HG02610 (cell line): ENCODE measurements around the gene CCL11.
"Not testable (repeated sequence)": the region's sequence is repeated elsewhere in the genome, so short reads cannot be mapped to it uniquely, and the experiment has no call there.

ENCODE experiments used
- ATAC-seq: cut with Tn5 transposase; IDR thresholded peaks from one replicate; pipeline ENCODE4 v1.9.1; 2021; ENCODE audit warnings: mild to moderate bottlenecking, moderate library complexity; ENCODE audit not compliant: unreplicated experiment

The CCL11 gene

DNA sequence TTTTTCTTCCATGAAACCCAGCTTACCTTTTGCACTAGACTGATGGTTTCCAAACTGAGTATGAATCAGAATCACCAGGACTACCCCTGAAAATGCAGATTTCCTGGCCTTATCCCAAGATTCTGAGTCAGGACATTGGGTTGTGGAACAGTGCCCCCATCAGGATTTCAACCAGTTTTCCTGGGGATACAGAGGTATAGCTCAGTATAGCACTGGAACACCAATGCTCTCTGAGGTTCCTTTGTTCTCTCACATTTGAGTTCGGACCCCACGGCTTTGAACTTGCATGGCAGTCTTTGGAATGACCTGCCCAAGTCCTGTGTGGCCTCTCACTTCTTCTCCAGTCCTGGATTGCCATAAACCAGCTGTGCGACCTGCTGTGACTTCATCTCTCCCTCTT is 20.9 kb downstream of the CCL11 start:
- ATAC-seq: no peak

DNA sequence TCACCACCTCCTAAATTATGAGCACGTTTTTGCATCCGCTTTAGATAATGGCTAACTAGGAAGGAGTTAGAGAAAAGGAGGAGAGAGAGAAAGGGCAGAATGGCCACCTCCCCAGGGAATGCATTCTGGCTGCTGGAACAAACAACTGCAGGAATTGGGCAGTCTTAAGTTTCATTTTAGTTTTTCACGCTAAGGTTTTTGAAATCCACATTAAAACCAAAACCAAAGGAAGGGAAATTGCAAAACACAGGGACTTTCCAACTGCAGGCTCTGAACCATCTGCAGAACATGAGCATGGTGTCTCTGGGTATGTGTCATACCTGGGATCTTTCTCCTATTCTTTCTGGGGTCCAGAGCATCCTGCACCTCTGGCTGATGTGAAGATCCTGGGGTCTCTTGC is 21.6 kb downstream of the CCL11 start:
- no peak for ATAC-seq

DNA sequence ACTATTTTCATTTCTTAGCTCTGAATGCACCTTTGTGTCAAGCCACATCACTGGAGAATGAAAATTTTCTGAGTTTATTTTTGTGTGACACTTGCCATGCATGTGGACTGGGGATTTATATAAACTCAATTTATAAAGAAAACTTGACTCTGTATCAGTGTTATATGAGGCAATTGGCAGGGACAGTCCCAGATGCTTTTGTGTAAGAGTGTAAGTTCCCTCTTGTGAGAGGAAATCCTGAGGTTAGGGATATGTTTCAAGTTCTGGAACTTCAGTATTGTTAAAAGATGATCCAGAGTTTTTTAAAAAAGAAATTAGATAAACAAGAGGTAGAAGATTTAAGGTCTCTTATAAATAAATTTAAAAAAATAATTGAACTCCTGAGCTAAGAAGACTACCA is 22.8 kb downstream of the CCL11 start:
- ATAC-seq: no peak

DNA sequence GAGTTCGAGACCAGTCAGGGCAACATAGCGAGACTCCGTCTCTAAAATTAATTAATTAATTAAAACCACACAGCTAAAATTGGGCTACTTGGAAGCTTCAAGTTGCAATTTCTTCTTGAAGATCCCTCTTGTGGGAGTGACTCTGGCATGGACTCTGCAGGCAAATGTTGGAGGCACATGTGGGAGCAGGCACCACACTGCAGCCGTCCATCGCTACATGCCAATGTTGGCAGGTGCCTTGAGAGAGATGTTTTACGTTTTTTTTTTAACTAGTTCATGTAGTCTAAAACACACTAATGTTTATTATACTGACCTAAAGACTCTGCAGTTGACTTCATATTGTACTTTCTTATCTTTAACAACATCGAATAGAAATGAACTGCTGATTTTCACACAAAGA is 25.7 kb downstream of the CCL11 start:
- ATAC-seq: no peak

DNA sequence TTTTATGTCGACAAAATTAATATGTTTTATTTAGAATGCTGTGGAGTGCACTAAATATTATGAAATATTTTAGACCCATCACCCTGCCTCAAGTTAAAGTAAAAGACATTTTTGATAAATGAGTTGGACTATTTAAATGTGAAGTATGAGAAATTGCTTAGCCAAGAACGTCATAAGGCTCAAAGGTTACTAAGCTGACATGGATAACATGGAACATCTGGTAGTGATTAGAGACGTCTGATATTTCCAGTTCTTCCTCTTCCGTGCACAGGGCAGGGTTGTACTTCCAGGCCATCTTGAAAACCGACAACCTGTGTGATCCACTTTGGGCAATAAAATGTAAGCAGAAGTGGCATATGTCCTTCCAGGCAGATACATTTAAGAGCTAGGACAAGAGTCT is 26.5 kb downstream of the CCL11 start:
- ATAC-seq: no peak

DNA sequence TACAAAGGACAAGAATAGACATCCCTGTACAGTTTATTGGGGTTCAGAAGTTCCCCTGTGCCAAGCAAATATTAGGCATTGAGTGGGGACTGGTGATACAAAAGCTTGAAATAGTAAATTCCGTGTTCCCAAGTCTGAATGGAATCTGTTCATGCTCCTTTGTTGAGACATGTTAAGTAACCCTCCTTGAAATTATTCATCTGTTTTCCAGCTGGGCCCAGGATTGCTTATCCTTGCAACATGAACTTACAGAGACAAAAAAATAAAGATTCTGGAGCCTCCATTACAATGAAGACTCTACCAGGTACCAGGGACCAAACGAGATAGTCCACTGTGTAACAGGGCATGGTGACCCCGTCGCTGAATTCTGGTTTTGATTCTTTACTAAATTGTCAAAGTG is 27.6 kb downstream of the CCL11 start:
- no peak for ATAC-seq

DNA sequence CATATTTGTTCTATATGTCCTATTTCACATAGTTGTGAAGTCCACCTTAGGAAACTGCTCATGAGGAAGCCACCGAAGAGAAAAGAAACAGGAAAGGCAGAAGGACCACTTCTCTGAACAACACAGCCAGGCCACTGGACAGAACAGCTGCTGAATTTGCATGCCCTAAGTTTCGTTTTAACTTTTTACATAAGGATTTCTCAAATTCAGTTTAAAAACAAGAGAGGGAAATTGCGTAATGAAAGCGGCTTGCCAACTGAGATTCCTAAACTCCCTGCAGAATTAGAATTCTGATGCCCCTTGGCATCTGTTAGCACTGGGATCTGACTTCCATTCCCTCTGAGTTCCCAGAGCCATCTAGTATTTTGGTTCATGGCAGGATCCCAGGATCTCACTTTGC is 28.7 kb downstream of the CCL11 start:
- no peak for ATAC-seq

DNA sequence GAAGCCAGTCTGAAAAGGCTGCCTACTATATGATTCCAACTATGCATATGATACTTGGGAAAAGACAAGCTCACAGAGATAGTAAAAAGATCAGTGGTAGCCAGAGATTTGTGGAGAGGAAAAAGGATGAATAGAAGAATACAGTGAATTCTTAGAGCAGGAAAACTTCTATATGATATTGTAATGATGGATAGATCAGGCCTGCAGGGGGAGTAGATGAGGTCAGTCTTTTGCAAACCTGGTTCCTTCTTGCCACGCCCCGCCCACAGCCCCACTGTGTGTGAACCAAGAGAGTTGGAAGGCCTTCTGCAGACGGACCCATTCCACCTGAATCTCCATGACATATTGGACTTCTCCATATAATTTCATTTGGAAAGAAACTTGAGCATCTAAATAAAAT is 32.9 kb downstream of the CCL11 start:
- ATAC-seq: no peak

DNA sequence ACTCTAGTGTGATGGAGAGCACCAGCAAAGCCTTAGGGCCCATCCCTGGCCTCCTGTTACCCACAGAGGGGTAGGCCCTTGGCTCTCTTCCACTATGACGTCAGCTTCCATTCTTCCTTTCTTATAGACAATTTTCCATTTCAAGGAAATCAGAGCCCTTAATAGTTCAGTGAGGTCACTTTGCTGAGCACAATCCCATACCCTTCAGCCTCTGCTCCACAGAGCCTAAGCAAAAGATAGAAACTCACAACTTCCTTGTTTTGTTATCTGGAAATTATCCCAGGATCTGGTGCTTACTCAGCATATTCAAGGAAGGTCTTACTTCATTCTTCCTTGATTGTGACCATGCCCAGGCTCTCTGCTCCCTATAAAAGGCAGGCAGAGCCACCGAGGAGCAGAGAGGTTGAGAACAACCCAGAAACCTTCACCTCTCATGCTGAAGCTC is 33.5 kb downstream of the CCL11 start, which contains the start of gene CCL8:
Gene CCL8 (plus strand): TSS at position 397 of the 445 bp plus-strand sequence. CDS start 67 bp downstream, outside the sequence.
- ATAC-seq: no peak

DNA sequence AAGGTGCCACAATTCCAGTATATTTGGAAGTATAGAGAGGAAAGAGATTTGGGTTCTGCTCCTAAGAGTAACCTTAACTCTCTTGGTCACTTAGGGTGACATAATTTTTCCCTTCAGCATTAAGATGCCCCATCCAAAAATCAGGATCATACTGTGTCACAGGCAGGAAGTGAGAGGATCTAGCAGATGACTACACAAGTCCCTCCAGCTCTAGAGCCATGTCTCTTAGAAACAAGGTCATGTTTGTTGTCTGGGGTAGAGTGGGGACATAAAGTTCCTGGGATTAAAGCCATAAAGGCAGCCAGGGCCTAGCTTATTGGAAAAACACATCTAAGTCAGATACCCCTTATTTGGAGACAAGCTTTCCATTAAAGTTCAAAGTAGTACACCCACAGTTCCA is 36.4 kb downstream of the CCL11 start:
- no peak for ATAC-seq

DNA sequence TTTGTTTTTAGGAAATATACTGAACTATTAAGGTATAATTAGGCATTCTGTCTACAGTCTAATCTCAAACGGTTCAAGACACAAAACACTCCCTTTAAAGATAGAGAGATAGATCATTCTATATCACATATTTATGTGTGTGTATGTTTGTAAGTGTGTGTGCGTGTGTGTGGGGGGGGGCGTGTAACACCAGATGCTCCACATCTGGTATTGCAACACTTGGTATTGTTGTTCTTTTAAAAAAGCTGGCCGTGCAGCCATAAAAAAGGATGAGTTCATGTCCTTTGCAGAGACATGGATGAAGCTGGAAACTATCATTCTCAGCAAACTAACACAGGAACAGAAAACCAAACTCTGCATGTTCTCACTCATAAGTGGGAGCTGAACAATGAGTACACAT is 42.0 kb downstream of the CCL11 start:
- ATAC-seq: not testable (repeated sequence)

DNA sequence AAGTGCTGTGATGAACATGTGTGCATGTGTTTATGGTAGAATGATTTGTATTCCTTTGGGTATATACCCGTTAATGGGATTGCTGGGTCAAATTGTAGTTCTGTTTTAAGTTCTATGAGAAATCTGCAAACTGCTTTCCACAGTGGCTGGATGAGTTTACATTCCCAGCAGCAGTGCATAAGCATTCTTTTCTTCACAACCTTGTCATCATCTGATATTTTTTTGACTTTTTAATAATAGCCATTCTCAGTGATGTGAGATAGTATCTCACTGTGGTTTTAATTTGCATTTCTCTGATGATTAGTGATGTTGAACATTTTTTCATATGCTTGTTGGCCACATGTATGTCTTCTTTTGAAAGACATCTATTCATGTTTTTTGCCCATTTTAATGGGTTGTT is 52.2 kb downstream of the CCL11 start:
- no peak for ATAC-seq
